Measurements from ENCODE around the gene RNF115.
"Not testable (repeated sequence)": the region's sequence is repeated elsewhere in the genome, so short reads cannot be mapped to it uniquely, and the experiment has no call there.

DNA sequence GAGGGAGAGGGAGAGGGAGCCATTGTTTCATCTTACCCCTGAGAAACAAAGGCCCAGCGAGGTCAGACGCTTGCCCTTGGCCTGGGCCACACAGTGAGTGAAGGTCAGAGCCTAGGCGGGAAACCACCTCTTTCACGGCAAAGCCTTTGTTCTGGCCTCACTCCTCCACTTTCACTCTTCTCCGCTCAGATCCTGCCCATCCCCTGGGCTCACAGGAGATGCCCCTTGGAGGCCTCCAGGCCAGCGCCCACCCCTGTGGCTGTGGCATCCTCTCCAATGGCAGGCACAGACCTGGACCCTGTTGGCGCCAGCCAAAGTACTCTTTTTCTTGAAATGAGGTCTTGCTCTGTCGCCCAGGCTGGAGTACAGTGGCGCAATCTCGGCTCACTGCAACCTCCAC lies 55.9 kb downstream of the RNF115 start:
- TF ChIP-seq, protein P1, sequence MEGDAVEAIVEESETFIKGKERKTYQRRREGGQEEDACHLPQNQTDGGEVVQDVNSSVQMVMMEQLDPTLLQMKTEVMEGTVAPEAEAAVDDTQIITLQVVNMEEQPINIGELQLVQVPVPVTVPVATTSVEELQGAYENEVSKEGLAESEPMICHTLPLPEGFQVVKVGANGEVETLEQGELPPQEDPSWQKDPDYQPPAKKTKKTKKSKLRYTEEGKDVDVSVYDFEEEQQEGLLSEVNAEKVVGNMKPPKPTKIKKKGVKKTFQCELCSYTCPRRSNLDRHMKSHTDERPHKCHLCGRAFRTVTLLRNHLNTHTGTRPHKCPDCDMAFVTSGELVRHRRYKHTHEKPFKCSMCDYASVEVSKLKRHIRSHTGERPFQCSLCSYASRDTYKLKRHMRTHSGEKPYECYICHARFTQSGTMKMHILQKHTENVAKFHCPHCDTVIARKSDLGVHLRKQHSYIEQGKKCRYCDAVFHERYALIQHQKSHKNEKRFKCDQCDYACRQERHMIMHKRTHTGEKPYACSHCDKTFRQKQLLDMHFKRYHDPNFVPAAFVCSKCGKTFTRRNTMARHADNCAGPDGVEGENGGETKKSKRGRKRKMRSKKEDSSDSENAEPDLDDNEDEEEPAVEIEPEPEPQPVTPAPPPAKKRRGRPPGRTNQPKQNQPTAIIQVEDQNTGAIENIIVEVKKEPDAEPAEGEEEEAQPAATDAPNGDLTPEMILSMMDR (IDR thresholded peaks at IDR 0.05), result not testable (repeated sequence)
- not testable (repeated sequence) for TF ChIP-seq EP300 (IDR thresholded peaks at IDR 0.05); POLR2A (IDR thresholded peaks at IDR 0.05; ENCODE audit: low read depth); POLR2AphosphoS5 (IDR thresholded peaks at IDR 0.05)

Data from esophagus muscularis mucosa (tissue), 4 donors.